Measurements from ENCODE around the gene FHIT.

DNA sequence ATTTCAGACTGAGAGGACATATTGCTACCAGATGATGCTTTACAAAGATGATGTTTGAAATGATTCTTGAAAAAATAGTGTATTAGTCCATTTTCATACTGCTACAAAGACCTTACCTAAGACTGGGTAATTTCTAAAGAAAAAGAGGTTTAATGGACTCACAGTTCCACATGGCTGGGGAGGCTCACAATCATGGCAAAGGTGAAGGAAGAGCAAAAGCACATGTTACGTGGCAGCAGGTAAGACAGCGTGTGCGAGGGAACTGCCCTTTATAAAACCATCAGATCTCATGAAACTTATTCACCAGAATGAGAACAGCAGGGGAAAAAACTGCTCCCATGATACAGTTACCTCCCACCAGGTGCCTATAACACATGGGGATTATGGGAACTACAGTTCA lies 1543.0 kb downstream of the FHIT start:
- TF ChIP-seq SP1 (IDR thresholded peaks at IDR 0.05; ENCODE audit: low read depth, low read length): no peak
- TF ChIP-seq, protein P1, sequence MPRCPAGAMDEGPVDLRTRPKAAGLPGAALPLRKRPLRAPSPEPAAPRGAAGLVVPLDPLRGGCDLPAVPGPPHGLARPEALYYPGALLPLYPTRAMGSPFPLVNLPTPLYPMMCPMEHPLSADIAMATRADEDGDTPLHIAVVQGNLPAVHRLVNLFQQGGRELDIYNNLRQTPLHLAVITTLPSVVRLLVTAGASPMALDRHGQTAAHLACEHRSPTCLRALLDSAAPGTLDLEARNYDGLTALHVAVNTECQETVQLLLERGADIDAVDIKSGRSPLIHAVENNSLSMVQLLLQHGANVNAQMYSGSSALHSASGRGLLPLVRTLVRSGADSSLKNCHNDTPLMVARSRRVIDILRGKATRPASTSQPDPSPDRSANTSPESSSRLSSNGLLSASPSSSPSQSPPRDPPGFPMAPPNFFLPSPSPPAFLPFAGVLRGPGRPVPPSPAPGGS (IDR thresholded peaks at IDR 0.05; ENCODE audit: borderline replicate concordance, insufficient read depth, low read depth, low read length, poor library complexity, severe bottlenecking): no peak
- TF ChIP-seq YY1 (IDR thresholded peaks at IDR 0.05; ENCODE audit: low read depth, low read length): no peak
- TF ChIP-seq, protein P2, sequence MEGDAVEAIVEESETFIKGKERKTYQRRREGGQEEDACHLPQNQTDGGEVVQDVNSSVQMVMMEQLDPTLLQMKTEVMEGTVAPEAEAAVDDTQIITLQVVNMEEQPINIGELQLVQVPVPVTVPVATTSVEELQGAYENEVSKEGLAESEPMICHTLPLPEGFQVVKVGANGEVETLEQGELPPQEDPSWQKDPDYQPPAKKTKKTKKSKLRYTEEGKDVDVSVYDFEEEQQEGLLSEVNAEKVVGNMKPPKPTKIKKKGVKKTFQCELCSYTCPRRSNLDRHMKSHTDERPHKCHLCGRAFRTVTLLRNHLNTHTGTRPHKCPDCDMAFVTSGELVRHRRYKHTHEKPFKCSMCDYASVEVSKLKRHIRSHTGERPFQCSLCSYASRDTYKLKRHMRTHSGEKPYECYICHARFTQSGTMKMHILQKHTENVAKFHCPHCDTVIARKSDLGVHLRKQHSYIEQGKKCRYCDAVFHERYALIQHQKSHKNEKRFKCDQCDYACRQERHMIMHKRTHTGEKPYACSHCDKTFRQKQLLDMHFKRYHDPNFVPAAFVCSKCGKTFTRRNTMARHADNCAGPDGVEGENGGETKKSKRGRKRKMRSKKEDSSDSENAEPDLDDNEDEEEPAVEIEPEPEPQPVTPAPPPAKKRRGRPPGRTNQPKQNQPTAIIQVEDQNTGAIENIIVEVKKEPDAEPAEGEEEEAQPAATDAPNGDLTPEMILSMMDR (IDR thresholded peaks at IDR 0.05 in 2 of 3, conservative IDR thresholded peaks at IDR 0.05 in 1 of 3; ENCODE audit: control insufficient read depth in 2 of 3, extremely low read depth in 1 of 3, insufficient read depth in 1 of 3, low read depth in 3 of 3, low read length in 3 of 3): no peak
- no peak for TF ChIP-seq FOXK2 (IDR thresholded peaks at IDR 0.05)
- TF ChIP-seq EP300 (IDR thresholded peaks at IDR 0.05; ENCODE audit: borderline replicate concordance in 1 of 2, control insufficient read depth in 1 of 2, low read depth in 2 of 2, low read length in 2 of 2): no peak
- TF ChIP-seq GABPA (IDR thresholded peaks at IDR 0.05; ENCODE audit: low read depth): no peak
- TF ChIP-seq LARP7 (IDR thresholded peaks at IDR 0.05): no peak
- TF ChIP-seq EZH2 (IDR thresholded peaks at IDR 0.05; ENCODE audit: borderline replicate concordance, control insufficient read depth, low read depth, low read length): no peak
- no peak for TF ChIP-seq TCF12 (IDR thresholded peaks at IDR 0.05; ENCODE audit: low read depth, low read length)
- no peak for TF ChIP-seq CREB1 (IDR thresholded peaks at IDR 0.05; ENCODE audit: low read depth)
- TF ChIP-seq, protein P3, sequence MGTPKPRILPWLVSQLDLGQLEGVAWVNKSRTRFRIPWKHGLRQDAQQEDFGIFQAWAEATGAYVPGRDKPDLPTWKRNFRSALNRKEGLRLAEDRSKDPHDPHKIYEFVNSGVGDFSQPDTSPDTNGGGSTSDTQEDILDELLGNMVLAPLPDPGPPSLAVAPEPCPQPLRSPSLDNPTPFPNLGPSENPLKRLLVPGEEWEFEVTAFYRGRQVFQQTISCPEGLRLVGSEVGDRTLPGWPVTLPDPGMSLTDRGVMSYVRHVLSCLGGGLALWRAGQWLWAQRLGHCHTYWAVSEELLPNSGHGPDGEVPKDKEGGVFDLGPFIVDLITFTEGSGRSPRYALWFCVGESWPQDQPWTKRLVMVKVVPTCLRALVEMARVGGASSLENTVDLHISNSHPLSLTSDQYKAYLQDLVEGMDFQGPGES (IDR thresholded peaks at IDR 0.05): no peak
